Raji (cell line): ENCODE results near the gene PBX1.

Experiments used
- POLR2A ChIP-seq: IDR thresholded peaks from 2 replicates; pipeline ENCODE4 v1.6.1; 2011; ENCODE audit warnings: low read depth, low read length, control low read depth; ENCODE audit not compliant: insufficient read depth

The PBX1 gene

GRCh38 chr1:164767752-164768402 lies 208.9 kb downstream of the PBX1 start:
- no peak for TF ChIP-seq POLR2A

- no peak for TF ChIP-seq POLR2A
Observed at GRCh38 chr1:164768619-164769018, 209.6 kb downstream of the PBX1 start.

GRCh38 chr1:164769486-164770130 lies 210.6 kb downstream of the PBX1 start:
- no peak for TF ChIP-seq POLR2A

GRCh38 chr1:164770131-164770529 lies 211.1 kb downstream of the PBX1 start:
- no peak for TF ChIP-seq POLR2A

- no peak for TF ChIP-seq POLR2A
Observed at GRCh38 chr1:164771041-164771618, 212.1 kb downstream of the PBX1 start.

- TF ChIP-seq POLR2A = no peak
Observed at GRCh38 chr1:164771619-164772361, 212.8 kb downstream of the PBX1 start.

- no peak for TF ChIP-seq POLR2A
Observed at GRCh38 chr1:164772635-164773034, 213.7 kb downstream of the PBX1 start.

GRCh38 chr1:164773102-164773501 lies 214.1 kb downstream of the PBX1 start:
- no peak for TF ChIP-seq POLR2A

- TF ChIP-seq POLR2A = no peak
Observed at GRCh38 chr1:164774413-164774812, 215.4 kb downstream of the PBX1 start.

- TF ChIP-seq POLR2A = no peak
Observed at GRCh38 chr1:164774819-164775654, 216.1 kb downstream of the PBX1 start.

GRCh38 chr1:164777518-164777917 lies 218.5 kb downstream of the PBX1 start:
- no peak for TF ChIP-seq POLR2A

- no peak for TF ChIP-seq POLR2A
Observed at GRCh38 chr1:164779376-164779775, 220.4 kb downstream of the PBX1 start.

- TF ChIP-seq POLR2A = no peak
Observed at GRCh38 chr1:164780111-164780812, 221.3 kb downstream of the PBX1 start.

GRCh38 chr1:164780863-164781262 lies 221.9 kb downstream of the PBX1 start:
- TF ChIP-seq POLR2A = no peak
